ENCODE measurements around the gene CPS1.

CPS1 gene

GRCh38 chr2:210557721-210558120 is 1.3 kb downstream of the CPS1 start:
- Mint-ChIP-seq H3K27ac (peak overlapping the region; percentile 87 to 92 (median 92)), H3K36me3 (ENCODE audit: low read depth) (no peaks in the 10 kb centered on the region), H3K4me1 (peaks cover 11% of the 10 kb centered on the region), H3K27me3 (ENCODE audit: low read depth) (peaks cover 3% of the 10 kb centered on the region), H3K9me3 (no peaks in the 10 kb centered on the region), H3K4me3 (peak overlapping the region; percentile 31 to 44 (median 40))
- TF ChIP-seq CTCF (IDR thresholded peaks at IDR 0.05; ENCODE audit: unreplicated experiment in 3 of 3) = no peak

- TF ChIP-seq CTCF (IDR thresholded peaks at IDR 0.05; ENCODE audit: unreplicated experiment in 3 of 3) = no peak
- H3K27ac Mint-ChIP-seq = peak overlapping the region; percentile 33 to 92 (median 67)
- H3K9me3 Mint-ChIP-seq = no peaks in the 10 kb centered on the region
- H3K4me3 Mint-ChIP-seq = no peak overlapping the region
- no peaks in the 10 kb centered on the region for H3K36me3 Mint-ChIP-seq (ENCODE audit: low read depth)
- peaks cover 11% of the 10 kb centered on the region for H3K4me1 Mint-ChIP-seq
- H3K27me3 Mint-ChIP-seq (ENCODE audit: low read depth) = peaks cover 3% of the 10 kb centered on the region
Measured at GRCh38 chr2:210558708-210559107, 2.3 kb downstream of the CPS1 start.

- no peak overlapping the region for H3K4me3 Mint-ChIP-seq
- H3K27me3 Mint-ChIP-seq (ENCODE audit: low read depth) = peaks cover 3% of the 10 kb centered on the region
- H3K9me3 Mint-ChIP-seq = no peaks in the 10 kb centered on the region
- TF ChIP-seq CTCF (IDR thresholded peaks at IDR 0.05; ENCODE audit: unreplicated experiment in 3 of 3) = no peak
- no peaks in the 10 kb centered on the region for H3K36me3 Mint-ChIP-seq (ENCODE audit: low read depth)
- peak overlapping the region in 2 of 3 experiments; percentile 35 to 77 for H3K27ac Mint-ChIP-seq
- peaks cover 11% of the 10 kb centered on the region for H3K4me1 Mint-ChIP-seq
Measured at GRCh38 chr2:210559182-210559581, 2.8 kb downstream of the CPS1 start.

- H3K27ac Mint-ChIP-seq = peak overlapping the region; percentile 78 to 95 (median 81)
- H3K4me1 Mint-ChIP-seq = peaks cover 11% of the 10 kb centered on the region
- no peaks in the 10 kb centered on the region for H3K36me3 Mint-ChIP-seq (ENCODE audit: low read depth)
- no peaks in the 10 kb centered on the region for H3K9me3 Mint-ChIP-seq
- peaks cover 3% of the 10 kb centered on the region for H3K27me3 Mint-ChIP-seq (ENCODE audit: low read depth)
- H3K4me3 Mint-ChIP-seq = no peak overlapping the region
- TF ChIP-seq CTCF (IDR thresholded peaks at IDR 0.05; ENCODE audit: unreplicated experiment in 3 of 3) = no peak
Measured at GRCh38 chr2:210561475-210561874, 5.1 kb downstream of the CPS1 start.

GRCh38 chr2:210562091-210562490 is 5.7 kb downstream of the CPS1 start:
- Mint-ChIP-seq H3K4me1 (peaks cover 9% of the 10 kb centered on the region), H3K36me3 (ENCODE audit: low read depth) (no peaks in the 10 kb centered on the region), H3K4me3 (no peak overlapping the region), H3K27ac (peak overlapping the region; percentile 47 to 95 (median 81)), H3K9me3 (no peaks in the 10 kb centered on the region), H3K27me3 (ENCODE audit: low read depth) (peaks cover 3% of the 10 kb centered on the region)
- TF ChIP-seq CTCF (IDR thresholded peaks at IDR 0.05; ENCODE audit: unreplicated experiment in 3 of 3) = no peak

GRCh38 chr2:210562502-210563080 is 6.2 kb downstream of the CPS1 start:
- Mint-ChIP-seq H3K9me3 (no peaks in the 10 kb centered on the region), H3K27me3 (ENCODE audit: low read depth) (peaks cover 3% of the 10 kb centered on the region), H3K36me3 (ENCODE audit: low read depth) (no peaks in the 10 kb centered on the region), H3K4me1 (peaks cover 4% of the 10 kb centered on the region), H3K4me3 (no peak overlapping the region), H3K27ac (peak overlapping the region; percentile 65 to 95 (median 81))
- TF ChIP-seq CTCF (IDR thresholded peaks at IDR 0.05; ENCODE audit: unreplicated experiment in 3 of 3) = no peak
